MV-4-11 (cell line): ENCODE data around the gene BLCAP.

Experiments used
- DNase-seq: peaks from one replicate; lab custom pipeline; 2025; lab: John Stamatoyannopoulos, UW

Gene BLCAP

GRCh38 chr20:37529214-37529967, 1.7 kb upstream of the BLCAP start:
- DNase-seq, result peak; percentile 24

GRCh38 chr20:37528446-37529213, 954 bp upstream of the BLCAP start:
- DNase-seq, result no peak

GRCh38 chr20:37526839-37527637, 638 bp downstream of the BLCAP start:
- DNase-seq, result peak; percentile 10

GRCh38 chr20:37526238-37526838, 1.3 kb downstream of the BLCAP start:
- DNase-seq, result peak; percentile 9

GRCh38 chr20:37525810-37526209, 1.9 kb downstream of the BLCAP start:
- DNase-seq, result no peak

GRCh38 chr20:37524859-37525708, 2.6 kb downstream of the BLCAP start:
- no peak for DNase-seq

GRCh38 chr20:37523911-37524700, 3.6 kb downstream of the BLCAP start:
- no peak for DNase-seq

- no peak for DNase-seq
Measured at GRCh38 chr20:37523012-37523391, 4.7 kb downstream of the BLCAP start.

GRCh38 chr20:37522260-37523011, 5.2 kb downstream of the BLCAP start:
- no peak for DNase-seq

GRCh38 chr20:37521061-37521771, 6.5 kb downstream of the BLCAP start, which contains the start of gene NNAT:
NNAT (plus strand) TSS chr20:37521250; CDS start chr20:37521332, 82 bp downstream.
- no peak for DNase-seq

- DNase-seq, result no peak
Measured at GRCh38 chr20:37520419-37520955, 7.2 kb downstream of the BLCAP start.

GRCh38 chr20:37519508-37520418, 7.9 kb downstream of the BLCAP start:
- peak; percentile 22 for DNase-seq

GRCh38 chr20:37518606-37519507, 8.8 kb downstream of the BLCAP start:
- DNase-seq, result no peak

GRCh38 chr20:37518059-37518458, 9.6 kb downstream of the BLCAP start:
- DNase-seq, result no peak

- DNase-seq, result no peak
Measured at GRCh38 chr20:37516811-37517750, 10.6 kb downstream of the BLCAP start.
